Measurements from ENCODE around the gene KCTD21. TPM values are rescaled to one million over a fixed set of nuclear protein-coding genes. Genes with fewer than 3 reads are reported as not detected.

Gene KCTD21
- total RNA-seq, 1 experiment from 2014 or later = 3.0 TPM

DNA sequence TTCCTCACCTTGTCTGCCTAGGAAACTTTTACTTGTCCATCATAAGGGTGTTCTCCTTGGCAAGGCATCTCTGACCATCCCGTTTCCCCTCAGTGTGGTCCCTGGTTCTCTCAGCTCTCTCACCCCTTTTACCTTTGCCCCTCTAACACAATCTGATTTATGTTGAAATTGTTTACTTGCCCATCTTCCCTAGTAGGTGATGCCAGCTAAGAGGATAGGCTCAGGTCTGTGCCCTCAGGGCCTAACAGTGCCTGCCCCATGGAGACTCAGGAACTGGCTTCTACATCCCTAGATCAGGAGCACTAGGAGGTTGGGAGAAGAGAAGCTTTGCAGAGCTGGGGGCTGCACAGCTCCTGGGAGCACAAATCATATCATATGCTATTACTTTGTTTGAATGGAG is 27.9 kb downstream of the KCTD21 start:
- H3K4me1 ChIP-seq (ENCODE audit: control insufficient read depth in 1 of 2, insufficient read depth in 2 of 2, low read length in 2 of 2) = no peaks in the 10 kb centered on the region
- H3K36me3 ChIP-seq (ENCODE audit: control insufficient read depth in 1 of 2, insufficient read depth in 2 of 2, low read length in 2 of 2) = no peaks in the 10 kb centered on the region
- no peak overlapping the region for H2AFZ ChIP-seq (ENCODE audit: low read depth, low read length, poor library complexity, severe bottlenecking)
- H3K9me2 ChIP-seq (ENCODE audit: insufficient read depth) = no peaks in the 10 kb centered on the region
- intact Hi-C loops (cut with micrococcal nuclease) = no loop called here
- DNase-seq (ENCODE audit: low read depth, low spot score) (no peak), ATAC-seq (no peak)
- TF ChIP-seq ZFX (IDR thresholded peaks at IDR 0.05) (no peak), ELF1 (IDR thresholded peaks at IDR 0.05; ENCODE audit: borderline replicate concordance, low read depth) (no peak), SP1 (IDR thresholded peaks at IDR 0.05; ENCODE audit: low read depth) (no peak), POLR2AphosphoS5 (IDR thresholded peaks at IDR 0.05; ENCODE audit: low read depth, low read length) (no peak), EZH2phosphoT487 (IDR thresholded peaks at IDR 0.05; ENCODE audit: borderline replicate concordance) (no peak), ZNF274 (IDR thresholded peaks at IDR 0.05; ENCODE audit: low read depth, low read length) (no peak)
- TF ChIP-seq, protein P1, sequence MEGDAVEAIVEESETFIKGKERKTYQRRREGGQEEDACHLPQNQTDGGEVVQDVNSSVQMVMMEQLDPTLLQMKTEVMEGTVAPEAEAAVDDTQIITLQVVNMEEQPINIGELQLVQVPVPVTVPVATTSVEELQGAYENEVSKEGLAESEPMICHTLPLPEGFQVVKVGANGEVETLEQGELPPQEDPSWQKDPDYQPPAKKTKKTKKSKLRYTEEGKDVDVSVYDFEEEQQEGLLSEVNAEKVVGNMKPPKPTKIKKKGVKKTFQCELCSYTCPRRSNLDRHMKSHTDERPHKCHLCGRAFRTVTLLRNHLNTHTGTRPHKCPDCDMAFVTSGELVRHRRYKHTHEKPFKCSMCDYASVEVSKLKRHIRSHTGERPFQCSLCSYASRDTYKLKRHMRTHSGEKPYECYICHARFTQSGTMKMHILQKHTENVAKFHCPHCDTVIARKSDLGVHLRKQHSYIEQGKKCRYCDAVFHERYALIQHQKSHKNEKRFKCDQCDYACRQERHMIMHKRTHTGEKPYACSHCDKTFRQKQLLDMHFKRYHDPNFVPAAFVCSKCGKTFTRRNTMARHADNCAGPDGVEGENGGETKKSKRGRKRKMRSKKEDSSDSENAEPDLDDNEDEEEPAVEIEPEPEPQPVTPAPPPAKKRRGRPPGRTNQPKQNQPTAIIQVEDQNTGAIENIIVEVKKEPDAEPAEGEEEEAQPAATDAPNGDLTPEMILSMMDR (IDR thresholded peaks at IDR 0.05 in 2 of 3, conservative IDR thresholded peaks at IDR 0.05 in 1 of 3; ENCODE audit: borderline replicate concordance in 1 of 3, insufficient read depth in 1 of 3, low read depth in 2 of 3, low read length in 2 of 3) = no peak
- H3K9ac ChIP-seq (ENCODE audit: low read length) = no peak overlapping the region
- ChIA-PET RAD21 (ENCODE audit: low non-redundant PET in 1 of 2, low total read pairs in 2 of 2, uncharacterized antibody in 2 of 2, unreplicated experiment in 2 of 2) (no interaction called here), POLR2A (no interaction called here), CTCF (no interaction called here)
- no peaks in the 10 kb centered on the region for H3K9me3 ChIP-seq (ENCODE audit: control insufficient read depth in 1 of 2, insufficient read depth in 1 of 2, low read depth in 1 of 2, low read length in 2 of 2)
- H3K4me2 ChIP-seq (ENCODE audit: low read length) = no peak overlapping the region
- H3K79me2 ChIP-seq (ENCODE audit: insufficient read depth, low read length) = no peaks in the 10 kb centered on the region
- H3K27ac ChIP-seq (ENCODE audit: low read depth, low read length) = no peak overlapping the region
- no peaks in the 10 kb centered on the region for H4K20me1 ChIP-seq (ENCODE audit: insufficient read depth)
- H3K27me3 ChIP-seq (ENCODE audit: insufficient read depth, low read length) = no peaks in the 10 kb centered on the region
- H3K4me3 ChIP-seq (replicated peaks in 1 of 2; ENCODE audit: low read depth in 1 of 2, low read length in 2 of 2) = no peak overlapping the region
- no TSS peak for BruUV-seq (replicated peaks)

DNA sequence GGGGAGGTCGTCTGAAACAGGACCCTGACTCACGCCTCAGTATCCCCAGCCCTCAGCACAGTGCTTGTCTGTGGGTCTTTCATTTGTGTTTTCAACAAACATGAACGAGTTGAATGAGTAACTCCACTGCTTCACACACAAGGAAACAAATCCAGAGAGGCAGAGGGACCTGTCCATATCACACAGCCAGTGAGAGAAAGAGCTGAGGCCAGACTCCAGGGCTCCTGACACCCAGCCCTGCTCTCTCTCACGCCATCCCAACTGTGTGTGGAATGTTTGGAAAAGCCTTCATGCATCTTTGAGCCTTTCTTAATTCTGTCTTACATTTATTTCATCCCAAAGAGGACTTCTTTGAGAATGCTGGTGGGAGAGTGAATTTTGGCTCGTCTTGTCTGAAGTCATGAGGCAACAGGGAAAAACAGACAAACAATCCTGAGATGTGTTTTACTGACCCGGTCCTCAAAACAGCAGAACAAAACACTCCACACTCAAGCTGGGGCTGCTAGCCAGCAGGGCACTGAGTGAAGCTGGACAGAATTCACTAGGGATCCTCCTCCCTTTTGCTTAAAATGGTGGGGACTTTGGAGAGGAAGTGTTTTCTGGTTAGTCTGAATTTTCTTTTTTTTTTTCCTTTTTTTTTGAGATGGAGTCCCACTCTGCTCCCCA is 29.3 kb downstream of the KCTD21 start:
- POLR2A ChIA-PET = no interaction called here
- no peak for DNase-seq (ENCODE audit: low read depth, low spot score)
- TF ChIP-seq POLR2AphosphoS5 (IDR thresholded peaks at IDR 0.05; ENCODE audit: low read depth, low read length) (no peak), SIN3A (IDR thresholded peaks at IDR 0.05; ENCODE audit: low read depth) (no peak), ZNF274 (IDR thresholded peaks at IDR 0.05; ENCODE audit: low read depth, low read length) (no peak), EZH2 (IDR thresholded peaks at IDR 0.05) (no peak), EZH2phosphoT487 (IDR thresholded peaks at IDR 0.05; ENCODE audit: borderline replicate concordance) (no peak), CEBPB (IDR thresholded peaks at IDR 0.05; ENCODE audit: low read depth) (no peak), EGR1 (IDR thresholded peaks at IDR 0.05; ENCODE audit: low read depth) (no peak), JUND (IDR thresholded peaks at IDR 0.05) (no peak)
- TF ChIP-seq, protein P2, sequence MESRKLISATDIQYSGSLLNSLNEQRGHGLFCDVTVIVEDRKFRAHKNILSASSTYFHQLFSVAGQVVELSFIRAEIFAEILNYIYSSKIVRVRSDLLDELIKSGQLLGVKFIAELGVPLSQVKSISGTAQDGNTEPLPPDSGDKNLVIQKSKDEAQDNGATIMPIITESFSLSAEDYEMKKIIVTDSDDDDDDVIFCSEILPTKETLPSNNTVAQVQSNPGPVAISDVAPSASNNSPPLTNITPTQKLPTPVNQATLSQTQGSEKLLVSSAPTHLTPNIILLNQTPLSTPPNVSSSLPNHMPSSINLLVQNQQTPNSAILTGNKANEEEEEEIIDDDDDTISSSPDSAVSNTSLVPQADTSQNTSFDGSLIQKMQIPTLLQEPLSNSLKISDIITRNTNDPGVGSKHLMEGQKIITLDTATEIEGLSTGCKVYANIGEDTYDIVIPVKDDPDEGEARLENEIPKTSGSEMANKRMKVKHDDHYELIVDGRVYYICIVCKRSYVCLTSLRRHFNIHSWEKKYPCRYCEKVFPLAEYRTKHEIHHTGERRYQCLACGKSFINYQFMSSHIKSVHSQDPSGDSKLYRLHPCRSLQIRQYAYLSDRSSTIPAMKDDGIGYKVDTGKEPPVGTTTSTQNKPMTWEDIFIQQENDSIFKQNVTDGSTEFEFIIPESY (IDR thresholded peaks at IDR 0.05; ENCODE audit: extremely low read depth, insufficient replicate concordance, low read length) = no peak
- TF ChIP-seq, protein P1 (IDR thresholded peaks at IDR 0.05 in 2 of 3, conservative IDR thresholded peaks at IDR 0.05 in 1 of 3; ENCODE audit: borderline replicate concordance in 1 of 3, insufficient read depth in 1 of 3, low read depth in 2 of 3, low read length in 2 of 3) = no peak

More for the DNA sequence above, 29.3 kb downstream of the KCTD21 start:
- BruUV-seq (replicated peaks) = no TSS peak
- H2AFZ ChIP-seq (ENCODE audit: low read depth, low read length, poor library complexity, severe bottlenecking) = no peak overlapping the region
- intact Hi-C loops (cut with micrococcal nuclease) = no loop called here
- no peak overlapping the region for H3K9ac ChIP-seq (ENCODE audit: low read length)
- H4K20me1 ChIP-seq (ENCODE audit: insufficient read depth) = no peaks in the 10 kb centered on the region
- ATAC-seq = no peak
- H3K36me3 ChIP-seq (ENCODE audit: control insufficient read depth in 1 of 2, insufficient read depth in 2 of 2, low read length in 2 of 2) = no peaks in the 10 kb centered on the region
- H3K27ac ChIP-seq (ENCODE audit: low read depth, low read length) = no peak overlapping the region
- no peaks in the 10 kb centered on the region for H3K79me2 ChIP-seq (ENCODE audit: insufficient read depth, low read length)
- no peak overlapping the region for H3K4me3 ChIP-seq (replicated peaks in 1 of 2; ENCODE audit: low read depth in 1 of 2, low read length in 2 of 2)
- RAD21 ChIA-PET (ENCODE audit: low non-redundant PET in 1 of 2, low total read pairs in 2 of 2, uncharacterized antibody in 2 of 2, unreplicated experiment in 2 of 2) = no interaction called here
- H3K9me3 ChIP-seq (ENCODE audit: control insufficient read depth in 1 of 2, insufficient read depth in 1 of 2, low read depth in 1 of 2, low read length in 2 of 2) = no peaks in the 10 kb centered on the region
- no peaks in the 10 kb centered on the region for H3K4me1 ChIP-seq (ENCODE audit: control insufficient read depth in 1 of 2, insufficient read depth in 2 of 2, low read length in 2 of 2)
- H3K27me3 ChIP-seq (ENCODE audit: insufficient read depth, low read length) = no peaks in the 10 kb centered on the region
- no peak overlapping the region for H3K4me2 ChIP-seq (ENCODE audit: low read length)
- no peaks in the 10 kb centered on the region for H3K9me2 ChIP-seq (ENCODE audit: insufficient read depth)
- CTCF ChIA-PET = no interaction called here

Measured in HCT116 (cell line).